H9 (cell line): Measurements from ENCODE around the gene SCGB1C1. TPM values are rescaled to one million over a fixed set of nuclear protein-coding genes. Genes with fewer than 3 reads are reported as not detected.
"Not testable (repeated sequence)": the region's sequence is repeated elsewhere in the genome, so short reads cannot be mapped to it uniquely, and the experiment has no call there.

Source experiments
- DNase-seq: peaks from one replicate; pipeline ENCODE4 v3.0.0-alpha.2; 2017
- H2AFZ ChIP-seq: one replicate; pipeline ENCODE4 v1.6.1; 2013; ENCODE audit warnings: mild to moderate bottlenecking, low read length, control low read depth, moderate library complexity
- H2AK5ac ChIP-seq: 2 replicates; pipeline ENCODE4 v1.6.1; 2013; ENCODE audit warnings: low read length, control low read depth, mixed read lengths; ENCODE audit not compliant: insufficient read length
- H2BK120ac ChIP-seq: one replicate; pipeline ENCODE4 v1.6.1; 2013; ENCODE audit warnings: low read depth, mild to moderate bottlenecking, low read length, control low read depth, inconsistent platforms; ENCODE audit not compliant: poor library complexity, severe bottlenecking
- H2BK12ac ChIP-seq: 2 replicates; pipeline ENCODE4 v1.6.1; 2013; ENCODE audit warnings: low read length, control low read depth, mixed read lengths, low read depth; ENCODE audit not compliant: insufficient read length
- H2BK15ac ChIP-seq: 2 replicates; pipeline ENCODE4 v1.6.1; 2013; ENCODE audit warnings: low read depth, low read length, control low read depth
- H2BK20ac ChIP-seq: one replicate; pipeline ENCODE4 v1.6.1; 2013; ENCODE audit warnings: low read depth, mild to moderate bottlenecking, low read length, control low read depth, inconsistent platforms; ENCODE audit not compliant: poor library complexity, severe bottlenecking
- H2BK5ac ChIP-seq: 2 replicates; pipeline ENCODE4 v1.6.1; 2013; ENCODE audit warnings: low read length, control low read depth, mixed read lengths; ENCODE audit not compliant: insufficient read length
- H3K14ac ChIP-seq: 2 replicates; pipeline ENCODE4 v1.6.1; 2013; ENCODE audit warnings: low read length, control low read depth; ENCODE audit not compliant: insufficient read depth
- H3K18ac ChIP-seq: 2 replicates; pipeline ENCODE4 v1.6.1; 2013; ENCODE audit warnings: low read depth, mild to moderate bottlenecking, mixed read lengths, low read length, control low read depth; ENCODE audit not compliant: insufficient read length
- H3K23ac ChIP-seq: 2 replicates; pipeline ENCODE4 v1.6.1; 2013; ENCODE audit warnings: low read length, control low read depth, mixed read lengths, low read depth; ENCODE audit not compliant: insufficient read length
- H3K23me2 ChIP-seq: 2 replicates; pipeline ENCODE4 v1.6.1; 2013; ENCODE audit warnings: low read depth, mild to moderate bottlenecking, mixed read lengths, low read length, control low read depth; ENCODE audit not compliant: insufficient read length, poor library complexity, severe bottlenecking
- H3K27ac ChIP-seq: 2 replicates; pipeline ENCODE4 v1.5.1; 2013; ENCODE audit warnings: low read length, control low read depth, mixed read lengths, low read depth; ENCODE audit not compliant: insufficient read length
- H3K27me3 ChIP-seq: 2 replicates; pipeline ENCODE4 v1.6.1; 2013; ENCODE audit warnings: low read length, control low read depth, inconsistent platforms; ENCODE audit not compliant: insufficient read depth
- H3K4ac ChIP-seq: 2 replicates; pipeline ENCODE4 v1.6.1; 2013; ENCODE audit warnings: low read depth, mild to moderate bottlenecking, control low read depth, inconsistent platforms, low read length, moderate library complexity
- H3K4me1 ChIP-seq: 2 replicates; pipeline ENCODE4 v1.6.1; 2013; ENCODE audit warnings: low read length, control low read depth, inconsistent platforms; ENCODE audit not compliant: insufficient read depth
- H3K4me2 ChIP-seq: 2 replicates; pipeline ENCODE4 v1.6.1; 2013; ENCODE audit warnings: low read length, control low read depth, mixed read lengths; ENCODE audit not compliant: insufficient read length, insufficient read depth
- H3K56ac ChIP-seq: 2 replicates; pipeline ENCODE4 v1.6.1; 2013; ENCODE audit warnings: low read depth, mild to moderate bottlenecking, mixed read lengths, low read length, control low read depth; ENCODE audit not compliant: insufficient read length
- H3K79me1 ChIP-seq: 2 replicates; pipeline ENCODE4 v1.6.1; 2013; ENCODE audit warnings: low read depth, mild to moderate bottlenecking, moderate library complexity, low read length, control low read depth, inconsistent platforms; ENCODE audit not compliant: insufficient read depth, poor library complexity, severe bottlenecking
- H3K79me2 ChIP-seq: 2 replicates; pipeline ENCODE4 v1.6.1; 2013; ENCODE audit warnings: low read length, control low read depth, inconsistent platforms; ENCODE audit not compliant: insufficient read depth
- H3K9ac ChIP-seq: 2 replicates; pipeline ENCODE4 v1.6.1; 2013; ENCODE audit warnings: low read length, control low read depth, mixed read lengths; ENCODE audit not compliant: insufficient read length; ENCODE audit errors: extremely low read depth
- H3K9me3 ChIP-seq: one replicate; pipeline ENCODE4 v1.6.1; 2013; ENCODE audit warnings: low read depth, low read length, inconsistent platforms; ENCODE audit not compliant: control insufficient read depth
- H3T11ph ChIP-seq: one replicate; pipeline ENCODE4 v1.6.1; 2013; ENCODE audit warnings: mild to moderate bottlenecking, low read length, control low read depth, inconsistent platforms
- H4K20me1 ChIP-seq: one replicate; pipeline ENCODE4 v1.6.1; 2013; ENCODE audit not compliant: control insufficient read depth, insufficient read length, insufficient read depth
- H4K5ac ChIP-seq: 2 replicates; pipeline ENCODE4 v1.6.1; 2013; ENCODE audit warnings: low read depth, mild to moderate bottlenecking, mixed read lengths, low read length, control low read depth; ENCODE audit not compliant: insufficient read length
- H4K8ac ChIP-seq: replicated peaks from 2 replicates; pipeline ENCODE4 v1.6.1; 2013; ENCODE audit warnings: low read length, control low read depth, mixed read lengths, low read depth; ENCODE audit not compliant: insufficient read length
- H4K91ac ChIP-seq: 2 replicates; pipeline ENCODE4 v1.6.1; 2013; ENCODE audit warnings: low read depth, mild to moderate bottlenecking, moderate library complexity, mixed read lengths, low read length, control low read depth; ENCODE audit not compliant: insufficient read length
- H3K27ac Mint-ChIP-seq, 3 experiments: 2 replicates in 2 of 3; 3 replicates in 1 of 3; pipeline ENCODE4 v1.8.0; 2020 to 2021; ENCODE audit warnings: mixed read lengths in 3 of 3, mild to moderate bottlenecking in 1 of 3, moderate library complexity in 1 of 3
- H3K27me3 Mint-ChIP-seq: 2 replicates; pipeline ENCODE4 v1.8.0; 2021; ENCODE audit warnings: low read depth, mild to moderate bottlenecking, moderate library complexity, mixed read lengths
- H3K36me3 Mint-ChIP-seq, 3 experiments: 2 replicates in 2 of 3; 3 replicates in 1 of 3; pipeline ENCODE4 v1.8.0; 2020 to 2021; ENCODE audit warnings: low read depth in 3 of 3, mixed read lengths in 3 of 3; ENCODE audit not compliant: insufficient read depth in 1 of 3
- H3K4me1 Mint-ChIP-seq, 2 experiments: 2 replicates each; pipeline ENCODE4 v1.8.0; 2020; ENCODE audit warnings: mixed read lengths in 2 of 2
- H3K4me3 Mint-ChIP-seq, 2 experiments: 2 replicates in 1 of 2; 3 replicates in 1 of 2; pipeline ENCODE4 v1.8.0; 2020 to 2021; ENCODE audit warnings: mild to moderate bottlenecking in 2 of 2, mixed read lengths in 2 of 2, moderate library complexity in 1 of 2
- H3K9me3 Mint-ChIP-seq, 2 experiments: 2 replicates in 1 of 2; 3 replicates in 1 of 2; pipeline ENCODE4 v1.8.0; 2020; ENCODE audit warnings: mild to moderate bottlenecking in 2 of 2, mixed read lengths in 2 of 2, moderate library complexity in 1 of 2
- whole genome bisulfite sequencing: extraction: QIAGEN DNeasy Blood & Tissue Kit; methylation state at CpG from one replicate; pipeline ENCODE4 v1.1.7; 2013; ENCODE audit warnings: missing lambda C conversion rate, low lambda C conversion rate, mixed read lengths; ENCODE audit not compliant: insufficient read length; ENCODE audit errors: extremely low coverage; 5-methylcytosine and 5-hydroxymethylcytosine counted together
- long read RNA-seq: library from polyadenylated mRNA; unstranded; transcript quantifications from one replicate; pipeline ENCODE4 v2.0.0, GENCODE V29; 2020
- total RNA-seq: library from RNA; stranded (reverse); gene quantifications from 2 replicates; pipeline ENCODE4 v1.2.1, GENCODE V29; 2021

The SCGB1C1 gene
- not detected in 2 replicates for total RNA-seq
- long read RNA-seq, result 0 reads

DNA sequence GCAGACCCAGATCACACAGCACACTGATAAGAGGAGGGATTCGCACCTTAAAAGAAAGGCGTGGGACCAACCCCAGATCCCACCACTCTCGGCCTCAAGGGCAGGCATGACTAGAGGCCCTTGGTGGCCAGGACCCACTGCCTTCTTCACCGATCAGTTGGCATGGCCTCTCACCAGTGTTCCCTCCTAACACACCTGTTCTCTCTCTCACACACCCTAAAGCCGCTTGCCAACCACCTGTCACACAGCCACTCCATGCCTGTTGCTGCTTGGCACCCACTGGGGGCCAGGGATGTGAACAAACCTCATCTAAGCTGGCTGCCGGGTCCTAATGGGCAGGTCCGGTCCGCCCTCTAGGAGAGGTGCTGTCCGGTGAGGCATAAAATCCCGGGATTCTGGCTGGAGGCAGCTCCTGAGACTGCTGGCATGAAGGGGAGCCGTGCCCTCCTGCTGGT lies at the start of gene SCGB1C1:
TSS of gene SCGB1C1 (plus strand) at position 405 of the 455 bp plus-strand sequence. CDS start at position 427, 22 bp downstream.
- H2AK5ac ChIP-seq, H3K36me3 Mint-ChIP-seq, H2BK12ac ChIP-seq, H3K9ac ChIP-seq, H3K4ac ChIP-seq, H4K20me1 ChIP-seq, H3K4me3 Mint-ChIP-seq, H3K4me1 ChIP-seq, H3K27ac Mint-ChIP-seq, H3K18ac ChIP-seq, DNase-seq, H3K14ac ChIP-seq, H3K27me3 ChIP-seq, H3K27me3 Mint-ChIP-seq, H2BK20ac ChIP-seq, H3K27ac ChIP-seq, H2BK120ac ChIP-seq, H3K9me3 ChIP-seq, H3K79me1 ChIP-seq, H4K8ac ChIP-seq, H3T11ph ChIP-seq, H2BK15ac ChIP-seq, H3K4me1 Mint-ChIP-seq, H3K23me2 ChIP-seq, H3K4me2 ChIP-seq, H3K23ac ChIP-seq, H4K5ac ChIP-seq, H3K79me2 ChIP-seq, H4K91ac ChIP-seq, H2AFZ ChIP-seq, H3K56ac ChIP-seq, H2BK5ac ChIP-seq: not testable (repeated sequence)
- H3K9me3 Mint-ChIP-seq, result peaks cover 9 to 19% of the 10 kb centered on the region in 2 experiments
- no CpG with 5 or more reads among the region's 11 CpGs for WGBS
